HepG2 (cell line): Measurements from ENCODE around the gene CADPS2. TPM values are rescaled to one million over a fixed set of nuclear protein-coding genes. Genes with fewer than 3 reads are reported as not detected.

Experiments
- ATAC-seq: fragments of 200-7000 bp; cut with Tn5 transposase; 3 replicates; pipeline ENCODE4 v1.9.1; 2020; ENCODE audit warnings: mild to moderate bottlenecking, moderate library complexity
- BruUV-seq: library from RNA; stranded (reverse); fragments of 400-500 nt; replicated peaks from 2 replicates; lab custom pipeline; 2021; lab: Mats Ljungman, UMichigan
- CTCF ChIA-PET: fragments of 300-600 bp; formaldehyde crosslinking; extraction: SDS; loops from one replicate; lab custom pipeline; 2021; ENCODE audit warnings: low total read pairs, inconsistent platforms, low intra/inter-chr PET ratio; lab: Yijun Ruan, JAX
- POLR2A ChIA-PET: fragments of 350-600 bp; sonication (Branson Sonifier 250); formaldehyde crosslinking; loops from one replicate; lab custom pipeline; 2020; ENCODE audit warnings: antibody characterized with exemption, inconsistent platforms; lab: Yijun Ruan, JAX
- DNase-seq: peaks from one replicate; pipeline ENCODE4 v3.0.0-alpha.2; 2015; ENCODE audit warnings: low spot score
- FAIRE-seq: peaks from 3 replicates; lab custom pipeline; 2011; peaks lifted over from hg19 to GRCh38; lab: Jason Lieb, UNC
- H2AFZ ChIP-seq: one replicate; pipeline ENCODE4 v1.6.1; 2011; ENCODE audit warnings: low read length, inconsistent platforms
- H3K27ac ChIP-seq: fragments of 300-600 bp; 3 replicates; pipeline ENCODE4 v1.8.0; 2011; ENCODE audit warnings: mixed run types, mild to moderate bottlenecking, mixed read lengths, low read length, inconsistent platforms; ENCODE audit not compliant: insufficient read depth; ENCODE audit errors: extremely low read length
- H3K27me3 ChIP-seq, 2 experiments: fragments of 200-600 bp in 1 of 2; 2 replicates in 1 of 2; 3 replicates in 1 of 2; pipeline versions ENCODE4 v1.6.0 to v1.8.0; 2011; ENCODE audit warnings: low read length in 2 of 2, mild to moderate bottlenecking in 2 of 2, moderate library complexity in 2 of 2, inconsistent platforms in 1 of 2; ENCODE audit not compliant: insufficient read depth in 2 of 2, control insufficient read depth in 1 of 2
- H3K36me3 ChIP-seq, 2 experiments: fragments of 200-600 bp in 1 of 2; replicated peaks in 1 of 2; 2 replicates in 1 of 2; 3 replicates in 1 of 2; pipeline versions ENCODE4 v1.5.1 to v1.8.0; 2011; ENCODE audit warnings: low read length in 2 of 2, inconsistent platforms in 1 of 2; ENCODE audit not compliant: insufficient read depth in 2 of 2, control insufficient read depth in 1 of 2
- H3K4me1 ChIP-seq: 2 replicates; pipeline ENCODE4 v1.5.1; 2012; ENCODE audit warnings: low read length, inconsistent platforms; ENCODE audit not compliant: insufficient read depth
- H3K4me2 ChIP-seq: 2 replicates; pipeline ENCODE4 v1.6.0; 2011; ENCODE audit warnings: low read depth, low read length, inconsistent platforms
- H3K4me3 ChIP-seq, 3 experiments: fragments of 200-600 bp in 1 of 3; sonication (generic), shearing (Covaris generic) in 1 of 3; replicated peaks in 1 of 3; 2 replicates each; pipeline ENCODE4 v1.5.1; 2011 to 2016; ENCODE audit warnings: low read length in 3 of 3, inconsistent platforms in 2 of 3, low read depth in 2 of 3, mild to moderate bottlenecking in 2 of 3, control low read depth in 1 of 3, mixed read lengths in 1 of 3; ENCODE audit not compliant: insufficient read depth in 1 of 3
- H3K79me2 ChIP-seq: one replicate; pipeline ENCODE4 v1.6.1; 2011; ENCODE audit warnings: low read length, inconsistent platforms; ENCODE audit not compliant: insufficient read depth
- H3K9ac ChIP-seq: 2 replicates; pipeline ENCODE4 v1.6.0; 2011; ENCODE audit warnings: mild to moderate bottlenecking, low read depth, low read length, inconsistent platforms; ENCODE audit not compliant: insufficient read depth
- H3K9me3 ChIP-seq: 2 replicates; pipeline ENCODE4 v1.5.1; 2012; ENCODE audit warnings: mild to moderate bottlenecking, low read length
- H4K20me1 ChIP-seq: 2 replicates; pipeline ENCODE4 v1.6.0; 2011; ENCODE audit warnings: inconsistent platforms, mild to moderate bottlenecking, low read length, moderate library complexity; ENCODE audit not compliant: insufficient read depth
- ATF2 ChIP-seq: sonication (generic); formaldehyde crosslinking; IDR thresholded peaks from 2 replicates; pipeline ENCODE4 v1.4.0; 2020; ENCODE audit warnings: missing genetic modification reagents
- CENPBD1 ChIP-seq: sonication (generic); formaldehyde crosslinking; IDR thresholded peaks from 2 replicates; pipeline ENCODE4 v1.8.0; 2022; ENCODE audit warnings: missing genetic modification reagents, low read depth, mild to moderate bottlenecking, borderline replicate concordance
- FOSL2 ChIP-seq: sonication (generic); formaldehyde crosslinking; IDR thresholded peaks from 2 replicates; pipeline ENCODE4 v1.4.0; 2020; ENCODE audit warnings: missing genetic modification reagents
- MAFK ChIP-seq, 2 experiments: IDR thresholded peaks in 1 of 2; conservative IDR thresholded peaks in 1 of 2; 2 replicates each; pipeline ENCODE4 v1.6.1; 2011; ENCODE audit warnings: improper control_type of control experiment in 2 of 2, low read length in 2 of 2
- NFE2L2 ChIP-seq: fragments of 150-350 bp; IDR thresholded peaks from 2 replicates; pipeline ENCODE4 v1.6.1; 2014; ENCODE audit warnings: low read length
- ZFP36 ChIP-seq: fragments of 150-350 bp; IDR thresholded peaks from 2 replicates; pipeline ENCODE4 v1.6.1; 2018; ENCODE audit warnings: borderline replicate concordance, low read length, low read depth; ENCODE audit not compliant: partially characterized antibody
- ZMAT3 ChIP-seq: sonication (generic); formaldehyde crosslinking; conservative IDR thresholded peaks from 2 replicates; pipeline ENCODE4 v1.7.0; 2021; ENCODE audit warnings: missing genetic modification reagents
- ZSCAN31 ChIP-seq: sonication (generic); formaldehyde crosslinking; IDR thresholded peaks from 2 replicates; pipeline ENCODE4 v1.5.0; 2020; ENCODE audit warnings: low read depth, mild to moderate bottlenecking, missing genetic modification reagents
- WGBS: methylation state at CpG from one replicate; pipeline ENCODE4 v1.1.6; 2017; ENCODE audit warnings: low lambda C conversion rate; 5-methylcytosine and 5-hydroxymethylcytosine counted together
- in situ Hi-C: cut with HindIII; loops from 2 replicates; pipeline ENCODE4 v1.10.0; 2017; ENCODE audit warnings: low pct_unique_long_range_greater_than_20kb; ENCODE audit not compliant: extremely low pct_ligation_motif_present
- intact Hi-C: fragments of 100-400 bp; cut with micrococcal nuclease; formaldehyde crosslinking; loops from one replicate; pipeline ENCODE4 v1.10.0; 2022; ENCODE audit not compliant: unreplicated experiment
- polyA plus RNA-seq, 8 experiments: library from polyadenylated mRNA; depleted of rRNA in 3 of 8; stranded (reverse) in 7 of 8; unstranded in 1 of 8; fragments of >200 nt; fragmentation: Illumina TruSeq in 4 of 8; extraction: Trizol in 4 of 8; gene quantifications; 2 replicates each; pipeline versions ENCODE4 v1.2.1 to v1.2.3, GENCODE V29; 2011 to 2016; ENCODE audit warnings: low read depth in 4 of 8, missing spikeins in 1 of 8, mixed read lengths in 1 of 8; ENCODE audit not compliant: insufficient read depth in 1 of 8
- total RNA-seq, 5 experiments: library from RNA; depleted of rRNA; stranded (reverse); fragments of >200 nt; fragmentation: Illumina TruSeq; extraction: Trizol; gene quantifications; 2 replicates each; pipeline ENCODE4 v1.2.3, GENCODE V29; 2016; ENCODE audit warnings: low read depth in 1 of 5

CADPS2 gene
- total and polyA plus RNA-seq, 2 of the 13 experiments (the other 11 are each of a cell fraction or from before 2014, with no cell fraction given) = 17.6 to 43.8 TPM

- no peaks in the 10 kb centered on the region for H3K79me2 ChIP-seq
- CTCF ChIA-PET = no interaction called here
- POLR2A ChIA-PET = no interaction called here
- H3K4me1 ChIP-seq = peaks cover 40% of the 10 kb centered on the region
- no peaks in the 10 kb centered on the region for H3K27me3 ChIP-seq
- H4K20me1 ChIP-seq = no peaks in the 10 kb centered on the region
- WGBS = 98% methylated on average over 2 of the region's 2 CpGs
- ATAC-seq = no peak
- no peak overlapping the region for H3K4me3 ChIP-seq
- no peak overlapping the region for H3K27ac ChIP-seq
- DNase-seq = no peak
- intact Hi-C loops (no loop called here), in situ Hi-C loops (no loop called here)
- no TSS peak for BruUV-seq
- FAIRE-seq = no peak
- TF ChIP-seq ZMAT3 = no peak
- H3K36me3 ChIP-seq = no peaks in the 10 kb centered on the region
- no peak overlapping the region for H2AFZ ChIP-seq
- H3K4me2 ChIP-seq = no peak overlapping the region
- no peaks in the 10 kb centered on the region for H3K9me3 ChIP-seq
- no peak overlapping the region for H3K9ac ChIP-seq
These were observed 191.6 kb downstream of the CADPS2 start for GRCh38 chr7:122694697-122695096.

DNA sequence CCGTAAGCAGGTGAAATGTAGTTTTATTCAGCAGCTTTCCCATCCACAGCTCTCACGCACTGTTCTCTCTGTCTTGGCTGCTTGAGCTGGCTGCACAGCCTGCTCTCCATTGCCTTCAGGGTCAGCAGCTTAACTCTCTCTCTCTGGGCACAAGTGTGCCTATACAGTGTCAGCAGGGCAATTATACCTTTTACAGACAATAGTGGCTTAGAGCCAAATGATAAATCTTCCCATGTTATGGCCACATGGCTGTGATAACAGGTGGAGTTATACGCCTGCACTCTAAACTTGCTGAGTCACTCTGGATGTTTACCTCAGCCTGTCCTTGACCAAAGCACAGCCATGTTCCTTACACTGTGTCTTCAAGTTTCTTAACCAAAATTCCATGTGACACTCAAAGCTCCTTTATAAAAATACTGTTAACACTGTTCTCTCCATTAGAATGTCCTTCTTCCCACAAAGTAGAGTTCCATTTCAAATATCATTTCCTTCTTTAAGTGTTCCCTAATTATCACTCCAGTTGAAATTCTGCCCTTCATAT lies 193.4 kb downstream of the CADPS2 start:
- FAIRE-seq = no peak
- Histone ChIP-seq H3K4me1 (peaks cover 50% of the 10 kb centered on the region), H3K9me3 (no peaks in the 10 kb centered on the region), H3K36me3 (no peaks in the 10 kb centered on the region), H3K27ac (no peak overlapping the region), H3K79me2 (no peaks in the 10 kb centered on the region), H3K9ac (no peak overlapping the region), H2AFZ (no peak overlapping the region), H3K4me2 (no peak overlapping the region), H4K20me1 (no peaks in the 10 kb centered on the region), H3K27me3 (no peaks in the 10 kb centered on the region), H3K4me3 (no peak overlapping the region)
- in situ Hi-C loops (no loop called here), intact Hi-C loops (no loop called here)
- no TSS peak for BruUV-seq
- no peak for DNase-seq
- ChIA-PET POLR2A (no interaction called here), CTCF (no interaction called here)
- ATAC-seq = no peak
- WGBS = 88% methylated on average over 3 of the region's 3 CpGs
- TF ChIP-seq ZSCAN31 = peak; percentile 99
- 0 out of 2 replicates have a peak, but pooled peaks have one; percentile 19 for TF ChIP-seq FOSL2
- TF ChIP-seq ZFP36 = no peak
- TF ChIP-seq CENPBD1 (CRISPR knock-in tag) = no peak
- no peak for TF ChIP-seq ATF2 (CRISPR knock-in tag)
- TF ChIP-seq NFE2L2 = peak; percentile 88
- TF ChIP-seq MAFK (conservative IDR thresholded peaks at IDR 0.05 in 1 of 2, IDR thresholded peaks at IDR 0.05 in 1 of 2; ENCODE audit: low read length in 2 of 2) = peak in 1 of 2 experiments; percentile 27; a peak in 1 of 4 replicates
